H1 (cell line): ENCODE data around the gene SLC38A8. TPM values are rescaled to one million over a fixed set of nuclear protein-coding genes. Genes with fewer than 3 reads are reported as not detected.
A peak's percentile ranks its signal among the peaks of the same experiment; 100 is the strongest.

Experiments used
- CTCF ChIA-PET: fragments of 300-600 bp; sonication (Branson Sonifier 250); formaldehyde crosslinking; loops from one replicate; lab custom pipeline; 2021; ENCODE audit not compliant: partially characterized antibody; lab: Charles Lee
- POLR2A ChIA-PET: fragments of 300-600 bp; sonication (Branson Sonifier 250); formaldehyde crosslinking; loops from one replicate; lab custom pipeline; 2021; ENCODE audit warnings: inconsistent platforms; ENCODE audit not compliant: partially characterized antibody; lab: Charles Lee
- DNase-seq, 2 experiments: peaks; one replicate each; pipeline versions ENCODE4 v3.0.0 to v3.0.0-alpha.2; 2010 to 2022; ENCODE audit warnings: low spot score in 2 of 2, low read depth in 1 of 2, mixed read lengths in 1 of 2
- FAIRE-seq: peaks from 2 replicates; lab custom pipeline; 2011; peaks lifted over from hg19 to GRCh38; lab: Jason Lieb, UNC
- H2AFZ ChIP-seq: 2 replicates; pipeline ENCODE4 v1.8.1; 2012; ENCODE audit warnings: low read length, inconsistent platforms
- H2AK5ac ChIP-seq: 2 replicates; pipeline ENCODE4 v1.6.1; 2013; ENCODE audit warnings: low read depth, low read length
- H2BK120ac ChIP-seq: replicated peaks from 2 replicates; pipeline ENCODE3; 2013; ENCODE audit warnings: low read depth, low read length, inconsistent platforms
- H2BK12ac ChIP-seq: 2 replicates; pipeline ENCODE4 v1.6.1; 2013; ENCODE audit warnings: low read depth, low read length
- H2BK15ac ChIP-seq: 2 replicates; pipeline ENCODE4 v1.6.1; 2013; ENCODE audit warnings: low read length
- H2BK20ac ChIP-seq: 2 replicates; pipeline ENCODE4 v1.6.1; 2013; ENCODE audit warnings: low read length
- H2BK5ac ChIP-seq: 2 replicates; pipeline ENCODE4 v1.6.1; 2013; ENCODE audit warnings: low read depth, low read length
- H3K14ac ChIP-seq: 2 replicates; pipeline ENCODE4 v1.6.1; 2013; ENCODE audit warnings: inconsistent platforms; ENCODE audit not compliant: insufficient read length
- H3K18ac ChIP-seq: 2 replicates; pipeline ENCODE4 v1.6.1; 2013; ENCODE audit warnings: low read length; ENCODE audit errors: extremely low read depth
- H3K23ac ChIP-seq: 2 replicates; pipeline ENCODE4 v1.6.1; 2013; ENCODE audit warnings: inconsistent platforms; ENCODE audit not compliant: insufficient read length
- H3K23me2 ChIP-seq: 2 replicates; pipeline ENCODE4 v1.6.1; 2013; ENCODE audit warnings: low read depth, low read length
- H3K27ac ChIP-seq: 2 replicates; pipeline ENCODE4 v1.6.1; 2011; ENCODE audit warnings: low read depth, low read length, inconsistent platforms
- H3K27me3 ChIP-seq, 4 experiments: replicated peaks in 1 of 4; 1 replicate in 1 of 4; 2 replicates in 3 of 4; pipeline versions ENCODE4 v1.6.1 to v1.8.1; 2011 to 2013; ENCODE audit warnings: low read length in 3 of 4, mild to moderate bottlenecking in 3 of 4, inconsistent platforms in 2 of 4, mixed read lengths in 2 of 4, moderate library complexity in 1 of 4; ENCODE audit not compliant: control insufficient read depth in 3 of 4, insufficient read depth in 3 of 4; ENCODE audit errors: extremely low read depth in 1 of 4
- H3K36me3 ChIP-seq, 4 experiments: 2 replicates each; pipeline versions ENCODE4 v1.6.1 to v1.8.1; 2011 to 2013; ENCODE audit warnings: mild to moderate bottlenecking in 4 of 4, low read length in 3 of 4, moderate library complexity in 2 of 4, control low read depth in 1 of 4, inconsistent platforms in 1 of 4; ENCODE audit not compliant: insufficient read depth in 4 of 4, control insufficient read depth in 2 of 4
- H3K4ac ChIP-seq: replicated peaks from 2 replicates; pipeline ENCODE3; 2013; ENCODE audit warnings: low read length, low read depth, mixed read lengths, inconsistent platforms; ENCODE audit not compliant: insufficient read length
- H3K4me1 ChIP-seq, 4 experiments: replicated peaks in 1 of 4; 1 replicate in 1 of 4; 2 replicates in 3 of 4; pipeline versions ENCODE4 v1.6.1 to v1.8.1; 2011 to 2013; ENCODE audit warnings: low read length in 3 of 4, inconsistent platforms in 2 of 4, mixed read lengths in 1 of 4; ENCODE audit not compliant: insufficient read depth in 4 of 4, control insufficient read depth in 3 of 4
- H3K4me2 ChIP-seq, 2 experiments: 2 replicates each; pipeline versions ENCODE4 v1.6.1 to v1.8.1; 2011 to 2013; ENCODE audit warnings: low read depth in 2 of 2, low read length in 2 of 2, control low read depth in 1 of 2, inconsistent platforms in 1 of 2, mild to moderate bottlenecking in 1 of 2; ENCODE audit not compliant: insufficient read depth in 1 of 2
- H3K4me3 ChIP-seq, 4 experiments: fragments of 200-600, 300-600 bp in 1 of 4; sonication (generic), shearing (Covaris generic), sonication (Bioruptor Twin) in 1 of 4; 2 replicates each; pipeline versions ENCODE4 v1.5.1 to v1.8.1; 2011 to 2016; ENCODE audit warnings: low read length in 4 of 4, low read depth in 3 of 4, control low read depth in 2 of 4, inconsistent platforms in 2 of 4, mild to moderate bottlenecking in 2 of 4, mixed read lengths in 1 of 4, moderate library complexity in 1 of 4; ENCODE audit not compliant: insufficient read depth in 2 of 4; ENCODE audit errors: extremely low read depth in 1 of 4
- H3K56ac ChIP-seq: replicated peaks from 2 replicates; pipeline ENCODE3; 2013; ENCODE audit warnings: low read depth, mild to moderate bottlenecking, mixed read lengths, low read length, inconsistent platforms; ENCODE audit not compliant: insufficient read length
- H3K79me1 ChIP-seq: 2 replicates; pipeline ENCODE4 v1.6.1; 2013; ENCODE audit warnings: low read depth, low read length, control low read depth
- H3K79me2 ChIP-seq, 2 experiments: 2 replicates each; pipeline versions ENCODE4 v1.6.1 to v1.8.1; 2012 to 2013; ENCODE audit warnings: low read length in 2 of 2, mild to moderate bottlenecking in 2 of 2, inconsistent platforms in 1 of 2; ENCODE audit not compliant: insufficient read depth in 2 of 2, control insufficient read depth in 1 of 2
- H3K9ac ChIP-seq, 4 experiments: replicated peaks in 1 of 4; 1 replicate in 1 of 4; 2 replicates in 3 of 4; pipeline versions ENCODE4 v1.6.1 to v1.8.1; 2011 to 2013; ENCODE audit warnings: low read depth in 3 of 4, low read length in 3 of 4, control low read depth in 2 of 4, mild to moderate bottlenecking in 2 of 4, moderate library complexity in 2 of 4, inconsistent platforms in 1 of 4; ENCODE audit errors: extremely low read depth in 1 of 4
- H3K9me3 ChIP-seq, 2 experiments: 2 replicates each; pipeline versions ENCODE4 v1.6.1 to v1.8.1; 2012 to 2013; ENCODE audit warnings: mild to moderate bottlenecking in 2 of 2, moderate library complexity in 2 of 2, control low read depth in 1 of 2, inconsistent platforms in 1 of 2, low read depth in 1 of 2, low read length in 1 of 2, mixed read lengths in 1 of 2; ENCODE audit not compliant: insufficient read depth in 2 of 2
- H4K20me1 ChIP-seq, 2 experiments: replicated peaks in 1 of 2; 2 replicates each; pipeline versions ENCODE3 to v1.8.1; 2011 to 2013; ENCODE audit warnings: inconsistent platforms in 2 of 2, low read length in 2 of 2, mild to moderate bottlenecking in 1 of 2; ENCODE audit not compliant: insufficient read depth in 2 of 2, control insufficient read depth in 1 of 2
- H4K5ac ChIP-seq: 2 replicates; pipeline ENCODE4 v1.6.1; 2013; ENCODE audit warnings: low read length, low read depth, mixed read lengths, inconsistent platforms; ENCODE audit not compliant: insufficient read length
- H4K8ac ChIP-seq: 2 replicates; pipeline ENCODE4 v1.8.0; 2013; ENCODE audit warnings: mild to moderate bottlenecking, moderate library complexity, low read length, inconsistent platforms; ENCODE audit not compliant: insufficient read depth; ENCODE audit errors: extremely low read depth
- H4K91ac ChIP-seq: replicated peaks from 2 replicates; pipeline ENCODE3; 2013; ENCODE audit warnings: low read length, mixed read lengths, inconsistent platforms; ENCODE audit not compliant: insufficient read length
- BACH1 ChIP-seq: IDR thresholded peaks from 2 replicates; pipeline ENCODE4 v1.6.1; 2012; ENCODE audit warnings: low read length, improper control_type of control experiment
- CHD2 ChIP-seq: IDR thresholded peaks from 2 replicates; pipeline ENCODE4 v1.6.1; 2012; ENCODE audit warnings: low read length, improper control_type of control experiment
- CTCF ChIP-seq, 3 experiments: IDR thresholded peaks; 1 replicate in 2 of 3; 2 replicates in 1 of 3; pipeline versions ENCODE4 v1.5.1 to v1.6.1; 2011; ENCODE audit warnings: low read length in 3 of 3, mild to moderate bottlenecking in 3 of 3, inconsistent platforms in 2 of 3, low read depth in 1 of 3, moderate library complexity in 1 of 3; ENCODE audit not compliant: insufficient read depth in 1 of 3; ENCODE audit errors: control extremely low read depth in 1 of 3
- RAD21 ChIP-seq, 2 experiments: IDR thresholded peaks in 1 of 2; conservative IDR thresholded peaks in 1 of 2; 2 replicates each; pipeline ENCODE4 v1.6.1; 2011; ENCODE audit warnings: low read depth in 2 of 2, low read length in 2 of 2, improper control_type of control experiment in 1 of 2, inconsistent platforms in 1 of 2, mild to moderate bottlenecking in 1 of 2, moderate library complexity in 1 of 2
- RFX5 ChIP-seq: IDR thresholded peaks from 2 replicates; pipeline ENCODE4 v1.6.1; 2011; ENCODE audit warnings: low read depth, low read length, improper control_type of control experiment, borderline replicate concordance
- SAP30 ChIP-seq: fragments of 300-600 bp; sonication (generic); IDR thresholded peaks from 2 replicates; pipeline ENCODE4 v1.7.1; 2012; ENCODE audit warnings: low read length, moderate library complexity, mild to moderate bottlenecking, inconsistent platforms; ENCODE audit not compliant: insufficient read depth, insufficient replicate concordance
- SP2 ChIP-seq: IDR thresholded peaks from 2 replicates; pipeline ENCODE4 v1.6.1; 2012; ENCODE audit warnings: mild to moderate bottlenecking, low read length, inconsistent platforms
- TEAD4 ChIP-seq: IDR thresholded peaks from 2 replicates; pipeline ENCODE4 v1.6.1; 2012; ENCODE audit warnings: low read depth, low read length, inconsistent platforms, mixed read lengths
- YY1 ChIP-seq: IDR thresholded peaks from 2 replicates; pipeline ENCODE4 v1.6.1; 2011; ENCODE audit warnings: low read depth, mild to moderate bottlenecking, low read length
- WGBS, 2 experiments: shearing (Covaris generic) in 1 of 2; methylation state at CpG; one replicate each; pipeline versions ENCODE4 v1.1.6 to v1.1.7; 2013 to 2015; ENCODE audit warnings: low lambda C conversion rate in 2 of 2, mixed read lengths in 2 of 2, inconsistent platforms in 1 of 2, low coverage in 1 of 2, missing lambda C conversion rate in 1 of 2; ENCODE audit not compliant: insufficient replicate concordance in 2 of 2, insufficient coverage in 1 of 2, insufficient read length in 1 of 2; ENCODE audit errors: extremely low coverage in 1 of 2, missing lambda C conversion rate in 1 of 2; 5-methylcytosine and 5-hydroxymethylcytosine counted together
- polyA plus RNA-seq, 7 experiments: library from polyadenylated mRNA; depleted of rRNA in 3 of 7; stranded (reverse) in 5 of 7; unstranded in 2 of 7; fragments of >200 nt in 5 of 7; fragments of 200-250 nt in 2 of 7; gene quantifications; 1 replicate in 5 of 7; 2 replicates in 1 of 7; 4 replicates in 1 of 7; pipeline versions ENCODE4 v1.2.1 to v1.2.3, GENCODE V29; 2011 to 2013; ENCODE audit warnings: missing spikeins in 2 of 7, mixed read lengths in 2 of 7
- total RNA-seq: library from RNA; stranded (reverse); fragmentation: NEBNext Ultra II Directional; extraction: Animal tissue kit (Norgen Biotek cat#: 25700); gene quantifications from 2 replicates; pipeline ENCODE4 v1.2.1, GENCODE V29; 2021

Gene SLC38A8
- total and polyA plus RNA-seq, 2 of the 8 experiments (the other 6 are each of a cell fraction or from before 2014, with no cell fraction given), result 0.08 TPM; not detected in 1

DNA sequence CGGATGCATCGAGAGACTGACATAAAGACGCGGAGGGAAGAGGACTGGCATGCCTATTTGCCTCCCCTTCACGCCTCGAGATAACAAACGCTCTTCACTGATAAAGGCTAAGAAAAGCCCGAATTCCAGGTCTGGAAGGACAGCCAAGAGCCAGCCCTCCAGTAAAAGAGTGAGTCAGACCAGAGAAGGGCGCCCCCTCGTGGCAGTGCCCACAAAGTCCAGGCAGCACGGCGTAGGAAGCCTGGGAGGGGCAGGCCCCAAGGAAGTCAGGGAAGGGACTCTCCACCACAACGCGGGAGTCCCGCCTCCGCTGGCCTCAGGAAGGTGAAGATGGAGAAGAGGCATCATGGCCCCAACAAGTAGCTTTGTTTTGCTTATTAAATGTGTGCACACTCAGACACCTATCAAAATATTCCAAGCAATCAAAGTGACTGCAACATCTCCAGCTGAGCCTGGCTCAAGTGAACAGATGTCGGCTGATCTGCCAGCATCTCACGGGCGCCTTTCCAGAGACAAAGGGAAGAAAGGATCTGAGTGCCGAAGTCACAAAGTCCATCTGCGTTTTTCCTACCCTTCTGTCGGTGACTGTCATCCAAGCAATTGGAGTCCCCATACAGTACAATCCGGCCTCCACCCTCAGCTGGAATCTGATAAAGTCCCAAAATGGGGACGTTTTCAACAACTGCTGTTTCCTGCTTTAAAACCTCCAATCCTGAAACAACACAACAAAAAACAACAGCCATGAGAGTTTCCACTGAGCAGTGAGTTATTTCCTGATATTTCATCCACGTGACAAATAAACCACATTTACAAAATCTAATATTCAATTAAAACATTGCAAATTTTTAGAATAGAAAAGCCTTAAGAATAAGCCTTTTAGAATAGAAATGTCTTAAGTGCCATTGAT lies 20.4 kb upstream of the SLC38A8 start:
- POLR2A ChIA-PET, result no interaction called here
- Histone ChIP-seq H2BK20ac (no peak overlapping the region), H4K8ac (no peak overlapping the region), H2BK12ac (no peak overlapping the region), H2BK15ac (no peak overlapping the region), H4K20me1 (peaks cover 0 to 8% of the 10 kb centered on the region in 2 experiments), H3K27me3 (no peaks in the 10 kb centered on the region), H3K4me1 (no peaks in the 10 kb centered on the region), H3K23ac (no peak overlapping the region), H3K36me3 (peaks cover 8 to 42% (median 22%) of the 10 kb centered on the region in 4 experiments; a peak in 7 of 8 replicates), H2BK5ac (no peak overlapping the region), H2AFZ (no peak overlapping the region; the same call in 1 of the 2 replicates), H3K56ac (no peak overlapping the region), H4K5ac (no peak overlapping the region), H3K79me2 (no peaks in the 10 kb centered on the region), H3K27ac (no peak overlapping the region), H3K14ac (no peak overlapping the region), H3K4me3 (no peak overlapping the region), H3K4me2 (no peak overlapping the region), H2AK5ac (no peak overlapping the region), H3K9ac (no peak overlapping the region), H3K9me3 (no peaks in the 10 kb centered on the region), H3K23me2 (no peaks in the 10 kb centered on the region; the same call in 1 of the 2 replicates), H3K79me1 (no peaks in the 10 kb centered on the region), H4K91ac (no peak overlapping the region), H3K18ac (no peak overlapping the region), H3K4ac (no peak overlapping the region), H2BK120ac (no peak overlapping the region)
- DNase-seq (peak; percentile 75 to 98), FAIRE-seq (peak; percentile 60)
- WGBS, 2 experiments, result 60% methylated on average over 25 of the region's 25 CpGs; no CpG with 5 or more reads in 1 of the 2 experiments
- CTCF ChIA-PET, result interaction anchor here (0.7 to 21.4 kb wide), 13 partner anchors 9 to 115 kb away, joined by 3 to 366 read pairs (median 4); partner anchors contain the start of genes MBTPS1, OSGIN1 and SLC38A8
- 0 out of 2 replicates have a peak, but pooled peaks have one; percentile 10 for TF ChIP-seq YY1
- TF ChIP-seq TEAD4, result peak; percentile 78
- TF ChIP-seq SP2, result no peak
- TF ChIP-seq RFX5, result no peak
- TF ChIP-seq CTCF (IDR thresholded peaks at IDR 0.05; ENCODE audit: control extremely low read depth in 1 of 3, insufficient read depth in 1 of 3, low read depth in 1 of 3, low read length in 3 of 3), result peak; percentile 93 to 96 (median 96)
- no peak for TF ChIP-seq CHD2
- TF ChIP-seq BACH1, result no peak
- TF ChIP-seq RAD21 (IDR thresholded peaks at IDR 0.05 in 1 of 2, conservative IDR thresholded peaks at IDR 0.05 in 1 of 2; ENCODE audit: low read depth in 2 of 2, low read length in 2 of 2), result peak; percentile 72 to 77
- no peak for TF ChIP-seq SAP30
